ENCODE measurements around the gene CDH22.

DNA sequence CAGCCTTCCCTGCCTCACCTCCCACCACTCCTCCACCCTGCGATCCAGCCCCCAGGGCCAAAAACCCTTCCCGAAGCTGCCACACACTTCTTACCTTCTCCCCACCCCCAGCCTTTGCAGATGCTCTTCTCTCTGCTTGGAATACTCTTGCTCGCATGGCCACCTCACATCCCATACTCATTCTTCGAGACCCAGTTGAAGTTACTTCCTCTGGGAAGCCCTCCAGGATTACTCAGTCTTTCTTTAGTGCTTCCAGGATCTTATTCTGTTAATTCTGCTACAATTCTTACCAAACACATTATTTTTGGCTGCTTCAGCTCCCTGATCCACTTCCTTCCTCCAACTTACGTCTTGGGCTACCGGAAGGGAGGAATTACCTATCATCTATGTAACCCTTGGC is 135.8 kb downstream of the CDH22 start:
- TF ChIP-seq CEBPB (IDR thresholded peaks at IDR 0.05; ENCODE audit: borderline replicate concordance in 1 of 2, low read depth in 2 of 2, low read length in 2 of 2), result no peak
- TF ChIP-seq POLR2A (IDR thresholded peaks at IDR 0.05; ENCODE audit: low read depth, low read length), result no peak
- no peak for TF ChIP-seq PAX5 (IDR thresholded peaks at IDR 0.05; ENCODE audit: borderline replicate concordance, low read depth, low read length)
- TF ChIP-seq, protein P1, sequence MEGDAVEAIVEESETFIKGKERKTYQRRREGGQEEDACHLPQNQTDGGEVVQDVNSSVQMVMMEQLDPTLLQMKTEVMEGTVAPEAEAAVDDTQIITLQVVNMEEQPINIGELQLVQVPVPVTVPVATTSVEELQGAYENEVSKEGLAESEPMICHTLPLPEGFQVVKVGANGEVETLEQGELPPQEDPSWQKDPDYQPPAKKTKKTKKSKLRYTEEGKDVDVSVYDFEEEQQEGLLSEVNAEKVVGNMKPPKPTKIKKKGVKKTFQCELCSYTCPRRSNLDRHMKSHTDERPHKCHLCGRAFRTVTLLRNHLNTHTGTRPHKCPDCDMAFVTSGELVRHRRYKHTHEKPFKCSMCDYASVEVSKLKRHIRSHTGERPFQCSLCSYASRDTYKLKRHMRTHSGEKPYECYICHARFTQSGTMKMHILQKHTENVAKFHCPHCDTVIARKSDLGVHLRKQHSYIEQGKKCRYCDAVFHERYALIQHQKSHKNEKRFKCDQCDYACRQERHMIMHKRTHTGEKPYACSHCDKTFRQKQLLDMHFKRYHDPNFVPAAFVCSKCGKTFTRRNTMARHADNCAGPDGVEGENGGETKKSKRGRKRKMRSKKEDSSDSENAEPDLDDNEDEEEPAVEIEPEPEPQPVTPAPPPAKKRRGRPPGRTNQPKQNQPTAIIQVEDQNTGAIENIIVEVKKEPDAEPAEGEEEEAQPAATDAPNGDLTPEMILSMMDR (IDR thresholded peaks at IDR 0.05 in 2 of 3, conservative IDR thresholded peaks at IDR 0.05 in 1 of 3; ENCODE audit: control insufficient read depth in 2 of 3, extremely low read depth in 1 of 3, insufficient read depth in 1 of 3, low read depth in 3 of 3, low read length in 3 of 3), result no peak
- TF ChIP-seq ASH2L (IDR thresholded peaks at IDR 0.05; ENCODE audit: borderline replicate concordance, low read depth), result no peak
- no peak for TF ChIP-seq BHLHE40 (IDR thresholded peaks at IDR 0.05; ENCODE audit: borderline replicate concordance in 1 of 2, low read depth in 2 of 2, low read length in 1 of 2)
- TF ChIP-seq GABPA (IDR thresholded peaks at IDR 0.05; ENCODE audit: low read depth), result no peak
- no peak for TF ChIP-seq NR2C2 (IDR thresholded peaks at IDR 0.05; ENCODE audit: borderline replicate concordance, control insufficient read depth, insufficient read length, low read depth)

All from GM12878 (cell line).